A673 (cell line): Measurements from ENCODE around the gene IAPP. TPM values are rescaled to one million over a fixed set of nuclear protein-coding genes. Genes with fewer than 3 reads are reported as not detected.
"Not testable (repeated sequence)": the region's sequence is repeated elsewhere in the genome, so short reads cannot be mapped to it uniquely, and the experiment has no call there.

Experiments
- BruUV-seq: library from RNA; stranded (reverse); fragments of 400-500 nt; replicated peaks from 2 replicates; lab custom pipeline; 2021; lab: Mats Ljungman, UMichigan
- CTCF ChIA-PET: fragments of 300-600 bp; sonication (Branson Sonifier 250); formaldehyde crosslinking; loops from one replicate; lab custom pipeline; 2022; ENCODE audit warnings: antibody characterized with exemption; lab: Charles Lee
- POLR2A ChIA-PET: fragments of 300-600 bp; sonication (Branson Sonifier 250); formaldehyde crosslinking; loops from one replicate; lab custom pipeline; 2022; ENCODE audit warnings: antibody characterized with exemption; ENCODE audit not compliant: low non-redundant PET; lab: Charles Lee
- DNase-seq: peaks from one replicate; pipeline ENCODE4 v3.0.0-alpha.2; 2015; ENCODE audit warnings: low spot score
- H3K27ac ChIP-seq: fragments of 200-600 bp; sonication (generic); 2 replicates; pipeline ENCODE4 v1.5.1; 2016; ENCODE audit warnings: mixed run types, low read depth, mild to moderate bottlenecking, mixed read lengths, antibody characterized with exemption, low read length; ENCODE audit not compliant: poor library complexity, severe bottlenecking
- H3K27me3 ChIP-seq: fragments of 200-600 bp; sonication (generic); replicated peaks from 2 replicates; pipeline ENCODE4 v1.6.1; 2017; ENCODE audit warnings: mixed run types, low read depth, mild to moderate bottlenecking, mixed read lengths, antibody characterized with exemption, low read length; ENCODE audit not compliant: insufficient read depth, poor library complexity
- H3K36me3 ChIP-seq: fragments of 200-600 bp; sonication (generic); 2 replicates; pipeline ENCODE4 v1.6.1; 2016; ENCODE audit warnings: mixed run types, mild to moderate bottlenecking, mixed read lengths, antibody characterized with exemption, low read length; ENCODE audit not compliant: insufficient read depth, poor library complexity, severe bottlenecking
- H3K4me1 ChIP-seq: fragments of 200-600 bp; sonication (generic); 2 replicates; pipeline ENCODE4 v1.6.1; 2017; ENCODE audit warnings: mixed run types, mild to moderate bottlenecking, mixed read lengths, antibody characterized with exemption, low read length; ENCODE audit not compliant: insufficient read depth, poor library complexity, severe bottlenecking
- H3K4me3 ChIP-seq: fragments of 200-600 bp; sonication (generic); 2 replicates; pipeline ENCODE4 v1.5.1; 2016; ENCODE audit warnings: low read depth, mixed run types, mild to moderate bottlenecking, mixed read lengths, low read length; ENCODE audit not compliant: poor library complexity, severe bottlenecking
- H3K9me3 ChIP-seq: fragments of 200-600 bp; sonication (generic); 2 replicates; pipeline ENCODE4 v1.6.1; 2016; ENCODE audit warnings: mixed run types, low read depth, mild to moderate bottlenecking, mixed read lengths, antibody characterized with exemption, low read length; ENCODE audit not compliant: poor library complexity, severe bottlenecking
- EZH2 ChIP-seq: fragments of 200-600 bp; sonication (generic); IDR thresholded peaks from 2 replicates; pipeline ENCODE4 v1.6.1; 2017; ENCODE audit warnings: borderline replicate concordance, low read depth, mild to moderate bottlenecking, mixed read lengths, antibody characterized with exemption, low read length; ENCODE audit not compliant: poor library complexity, severe bottlenecking
- intact Hi-C: fragments of 100-400 bp; cut with micrococcal nuclease; formaldehyde crosslinking; loops from one replicate; pipeline ENCODE4 v1.10.0; 2022; ENCODE audit not compliant: unreplicated experiment
- total RNA-seq: library from RNA; stranded (reverse); gene quantifications from 2 replicates; pipeline ENCODE4 v1.2.3, GENCODE V29; 2021
- TF ChIP-seq, protein P1 (sequence below): fragments of 300-800, 200-600 bp; sonication (generic); conservative IDR thresholded peaks from 2 replicates; pipeline ENCODE4 v1.5.1; 2017; ENCODE audit warnings: low read depth, mild to moderate bottlenecking, antibody characterized with exemption, low read length, moderate library complexity, mixed read lengths

The IAPP gene
- total RNA-seq, 1 experiment from 2014 or later = not detected

DNA sequence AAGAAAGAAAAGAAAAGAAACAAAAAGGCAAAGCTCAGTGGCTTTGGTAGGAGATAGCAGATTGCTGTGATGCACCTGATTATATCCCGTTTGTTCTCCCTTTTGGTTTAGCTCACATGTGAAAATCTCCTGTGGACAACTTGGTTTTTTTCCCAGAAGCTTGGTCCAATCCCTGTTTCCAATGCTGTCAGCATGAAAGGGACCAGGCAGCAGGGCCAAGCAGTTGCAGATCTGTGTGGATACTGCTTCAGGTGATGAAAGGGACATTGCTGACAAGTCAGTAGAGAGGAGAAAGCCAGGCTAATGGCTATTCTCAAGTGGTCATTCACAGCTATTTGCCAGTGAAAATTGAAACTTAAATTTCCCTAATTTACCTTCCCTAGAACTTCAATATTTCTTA, 19.2 kb upstream of the IAPP start:
- POLR2A ChIA-PET = no interaction called here

DNA sequence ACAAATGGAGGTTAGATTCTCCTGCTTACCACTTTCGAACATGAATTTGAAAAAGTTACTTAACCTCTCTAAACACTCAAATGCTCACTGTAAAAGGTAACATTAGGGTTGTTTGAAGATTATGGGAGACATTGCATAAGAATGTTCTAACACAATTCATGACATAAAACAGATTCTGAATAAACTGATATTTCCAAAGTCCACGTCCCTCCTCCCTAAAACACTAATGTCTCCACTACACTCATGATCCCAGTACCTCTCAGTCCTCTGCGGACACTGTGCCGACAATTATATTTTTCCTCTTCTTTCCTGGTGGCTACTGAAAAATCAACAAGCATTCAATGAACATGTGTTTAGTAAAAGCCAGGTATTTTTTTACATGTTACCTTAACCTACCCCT, 18.8 kb upstream of the IAPP start:
- no peaks in the 10 kb centered on the region for H3K4me1 ChIP-seq
- H3K9me3 ChIP-seq = no peaks in the 10 kb centered on the region
- ChIA-PET POLR2A (no interaction called here), CTCF (no interaction called here)
- H3K27me3 ChIP-seq = peaks cover 12% of the 10 kb centered on the region
- no TSS peak for BruUV-seq
- no peak overlapping the region for H3K27ac ChIP-seq
- TF ChIP-seq, protein P1, sequence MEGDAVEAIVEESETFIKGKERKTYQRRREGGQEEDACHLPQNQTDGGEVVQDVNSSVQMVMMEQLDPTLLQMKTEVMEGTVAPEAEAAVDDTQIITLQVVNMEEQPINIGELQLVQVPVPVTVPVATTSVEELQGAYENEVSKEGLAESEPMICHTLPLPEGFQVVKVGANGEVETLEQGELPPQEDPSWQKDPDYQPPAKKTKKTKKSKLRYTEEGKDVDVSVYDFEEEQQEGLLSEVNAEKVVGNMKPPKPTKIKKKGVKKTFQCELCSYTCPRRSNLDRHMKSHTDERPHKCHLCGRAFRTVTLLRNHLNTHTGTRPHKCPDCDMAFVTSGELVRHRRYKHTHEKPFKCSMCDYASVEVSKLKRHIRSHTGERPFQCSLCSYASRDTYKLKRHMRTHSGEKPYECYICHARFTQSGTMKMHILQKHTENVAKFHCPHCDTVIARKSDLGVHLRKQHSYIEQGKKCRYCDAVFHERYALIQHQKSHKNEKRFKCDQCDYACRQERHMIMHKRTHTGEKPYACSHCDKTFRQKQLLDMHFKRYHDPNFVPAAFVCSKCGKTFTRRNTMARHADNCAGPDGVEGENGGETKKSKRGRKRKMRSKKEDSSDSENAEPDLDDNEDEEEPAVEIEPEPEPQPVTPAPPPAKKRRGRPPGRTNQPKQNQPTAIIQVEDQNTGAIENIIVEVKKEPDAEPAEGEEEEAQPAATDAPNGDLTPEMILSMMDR = no peak
- no peak for TF ChIP-seq EZH2
- DNase-seq = no peak
- H3K4me3 ChIP-seq = no peak overlapping the region
- intact Hi-C loops = no loop called here
- no peaks in the 10 kb centered on the region for H3K36me3 ChIP-seq

More for the DNA sequence above, 19.2 kb upstream of the IAPP start:
- intact Hi-C loops = no loop called here
- no TSS peak for BruUV-seq
- DNase-seq = no peak
- Histone ChIP-seq H3K36me3 (no peaks in the 10 kb centered on the region), H3K27me3 (peaks cover 11% of the 10 kb centered on the region), H3K27ac (no peak overlapping the region), H3K4me3 (no peak overlapping the region), H3K9me3 (no peaks in the 10 kb centered on the region), H3K4me1 (no peaks in the 10 kb centered on the region)
- TF ChIP-seq, protein P1 = no peak
- TF ChIP-seq EZH2 = no peak
- CTCF ChIA-PET = no interaction called here

DNA sequence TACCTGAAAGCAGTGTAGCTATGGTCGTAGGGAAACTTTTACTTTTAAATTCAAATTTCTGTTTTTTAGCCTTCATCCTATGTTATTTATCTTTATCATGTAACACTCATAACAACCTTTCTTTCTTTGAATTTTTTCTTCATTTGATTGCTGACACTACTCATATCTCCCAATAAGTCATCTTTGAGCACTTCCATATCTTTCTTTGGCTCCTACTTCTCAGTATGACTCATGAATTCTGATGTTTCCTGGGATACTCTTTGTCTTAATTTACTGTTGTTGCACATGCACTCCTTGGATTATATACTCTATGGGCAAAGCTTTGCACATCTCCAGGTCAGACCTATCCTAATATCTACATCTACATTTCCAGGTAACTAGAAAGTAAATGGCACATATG, 18.1 kb upstream of the IAPP start:
- Histone ChIP-seq H3K27me3 (peaks cover 15% of the 10 kb centered on the region), H3K36me3 (no peaks in the 10 kb centered on the region), H3K4me1 (no peaks in the 10 kb centered on the region), H3K9me3 (no peaks in the 10 kb centered on the region), H3K27ac (no peak overlapping the region), H3K4me3 (no peak overlapping the region)
- POLR2A ChIA-PET = no interaction called here
- TF ChIP-seq EZH2 = no peak
- TF ChIP-seq, protein P1 = no peak
- BruUV-seq = no TSS peak
- no peak for DNase-seq
- CTCF ChIA-PET = no interaction called here
- intact Hi-C loops = no loop called here

DNA sequence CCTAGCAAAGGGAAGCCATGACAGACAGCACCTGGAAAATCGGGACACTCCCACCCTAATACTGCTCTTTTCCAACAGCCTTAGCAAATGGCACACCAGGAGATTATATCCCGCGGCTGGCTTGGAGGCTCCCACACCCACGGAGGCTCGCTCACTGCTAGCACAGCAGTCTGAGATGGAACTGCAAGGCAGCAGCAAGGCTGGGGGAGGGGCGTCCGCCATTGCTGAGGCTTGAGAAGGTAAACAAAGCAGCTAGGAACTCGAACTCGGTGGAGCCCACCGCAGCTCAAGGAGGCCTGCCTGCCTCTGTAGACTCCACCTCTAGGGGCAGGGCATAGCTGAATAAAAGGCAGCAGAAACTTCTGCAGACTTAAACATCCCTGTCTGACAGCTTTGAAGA, 12.1 kb upstream of the IAPP start:
- H3K27ac ChIP-seq, CTCF ChIA-PET, BruUV-seq, POLR2A ChIA-PET, H3K9me3 ChIP-seq, H3K4me3 ChIP-seq, H3K36me3 ChIP-seq, H3K4me1 ChIP-seq, H3K27me3 ChIP-seq, DNase-seq, intact Hi-C loops: not testable (repeated sequence)
